Non-pigmented ciliary epithelial cell (primary cell): ENCODE results near the gene ARRDC4.

Experiments used
- DNase-seq: peaks from one replicate; pipeline ENCODE4 v3.0.0-alpha.2; 2010; ENCODE audit warnings: low read depth

The ARRDC4 gene

DNA sequence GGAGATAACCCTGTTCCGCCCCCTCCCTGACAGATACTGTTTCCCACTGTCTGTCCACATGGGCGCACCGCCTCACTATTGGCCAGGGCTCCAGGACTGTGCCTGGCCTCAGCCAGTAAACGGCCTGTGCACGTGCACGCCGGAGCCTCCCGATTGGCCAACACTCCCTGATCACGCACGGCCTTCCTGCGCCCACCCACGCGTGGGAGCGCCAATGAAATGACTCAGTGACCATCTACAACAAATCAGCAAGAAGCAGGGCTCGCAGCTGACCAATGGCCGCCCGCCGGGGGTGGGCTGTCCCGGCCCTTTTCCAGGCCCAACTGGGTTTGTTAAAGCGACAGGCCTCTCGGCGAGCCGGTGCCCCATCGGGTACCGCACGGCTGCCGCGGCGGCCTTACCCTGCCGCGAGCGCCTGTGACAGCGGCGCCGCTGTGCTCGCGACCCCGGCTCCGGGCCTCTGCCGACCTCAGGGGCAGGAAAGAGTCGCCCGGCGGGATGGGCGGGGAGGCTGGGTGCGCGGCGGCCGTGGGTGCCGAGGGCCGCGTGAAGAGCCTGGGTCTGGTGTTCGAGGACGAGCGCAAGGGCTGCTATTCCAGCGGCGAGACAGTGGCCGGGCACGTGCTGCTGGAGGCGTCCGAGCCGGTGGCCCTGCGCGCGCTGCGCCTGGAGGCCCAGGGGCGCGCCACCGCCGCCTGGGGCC is at the start of gene ARRDC4:
Gene ARRDC4 (plus strand): TSS at position 340 of the 703 bp plus-strand sequence. CDS start 159 bp downstream, at position 499.
- peak; percentile 99 for DNase-seq

DNA sequence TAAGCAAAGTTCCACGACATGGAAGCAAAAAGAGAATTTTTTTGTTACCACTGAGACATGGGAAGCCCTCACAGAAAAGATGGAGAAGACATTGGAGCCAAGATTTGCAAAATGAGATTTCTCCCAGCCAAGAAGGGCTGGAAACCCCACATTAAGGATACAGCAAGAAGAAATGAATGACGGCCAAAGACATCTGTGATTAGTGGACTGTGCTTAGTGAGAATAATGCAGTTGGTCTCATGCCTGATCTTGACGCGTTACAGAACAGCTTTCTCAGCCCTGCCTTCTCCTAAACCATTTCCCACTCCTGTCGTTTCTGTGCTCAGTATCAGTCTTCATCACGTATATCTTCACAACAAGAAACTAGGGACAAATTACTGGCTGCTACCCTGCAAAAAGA is 45.8 kb upstream of the ARRDC4 start:
- no peak for DNase-seq

GRCh38 chr15:97915261-97915660 is 45.2 kb upstream of the ARRDC4 start:
- no peak for DNase-seq

GRCh38 chr15:97921296-97921865 is 39.1 kb upstream of the ARRDC4 start:
- no peak for DNase-seq

GRCh38 chr15:97929456-97930229 is 30.9 kb upstream of the ARRDC4 start:
- DNase-seq = no peak

GRCh38 chr15:97930230-97930629 is 30.3 kb upstream of the ARRDC4 start:
- no peak for DNase-seq

- DNase-seq = no peak
These were observed 29.2 kb upstream of the ARRDC4 start for GRCh38 chr15:97931314-97931713.

DNA sequence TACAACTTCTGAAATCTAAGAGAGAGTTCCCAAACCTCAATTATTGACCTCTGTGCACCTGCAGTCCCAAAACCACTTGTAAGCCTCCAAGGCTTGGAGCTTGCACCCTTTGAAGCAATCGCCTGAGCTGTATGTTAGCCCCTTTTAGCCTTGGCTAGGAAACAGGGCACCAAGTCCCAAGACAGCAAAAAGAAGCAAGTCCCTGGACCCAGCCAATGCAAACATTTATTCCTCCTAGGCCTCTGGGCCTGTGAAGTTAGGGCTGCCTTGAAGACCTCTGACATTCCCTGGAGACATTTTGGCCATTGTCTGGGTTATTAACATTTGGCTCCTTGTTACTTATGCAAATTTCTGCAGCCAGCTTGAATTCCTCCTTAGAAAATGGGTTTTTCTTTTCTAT is 26.9 kb upstream of the ARRDC4 start:
- DNase-seq = no peak

DNA sequence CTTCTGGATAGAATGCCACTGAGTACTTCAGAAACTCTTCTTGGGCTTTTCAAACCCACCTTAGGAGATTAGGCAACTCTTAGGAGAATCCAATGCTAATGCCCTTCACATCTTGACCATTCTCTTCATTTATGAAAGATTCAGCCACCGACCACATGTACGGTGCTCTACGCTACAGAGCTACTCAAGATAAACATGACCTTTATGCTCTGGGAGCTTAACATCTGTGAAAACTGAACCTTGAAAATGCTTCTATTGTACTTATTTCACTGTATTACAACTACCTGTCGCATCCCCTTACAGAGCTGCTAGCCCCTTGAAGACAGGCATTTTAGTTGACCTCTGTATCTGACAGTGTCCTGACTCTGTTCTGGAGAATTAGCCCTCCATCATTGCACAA is 19.5 kb upstream of the ARRDC4 start:
- DNase-seq = no peak

- DNase-seq = no peak
These were observed 18.9 kb upstream of the ARRDC4 start for GRCh38 chr15:97941572-97941971.

GRCh38 chr15:97944724-97945123 is 15.8 kb upstream of the ARRDC4 start:
- no peak for DNase-seq

GRCh38 chr15:97947465-97948260 is 12.8 kb upstream of the ARRDC4 start:
- no peak for DNase-seq

GRCh38 chr15:97953254-97953653 is 7.2 kb upstream of the ARRDC4 start:
- no peak for DNase-seq

- no peak for DNase-seq
These were observed 6.8 kb upstream of the ARRDC4 start for GRCh38 chr15:97953748-97954147.

- DNase-seq = no peak
These were observed 5.5 kb upstream of the ARRDC4 start for GRCh38 chr15:97955035-97955434.

DNA sequence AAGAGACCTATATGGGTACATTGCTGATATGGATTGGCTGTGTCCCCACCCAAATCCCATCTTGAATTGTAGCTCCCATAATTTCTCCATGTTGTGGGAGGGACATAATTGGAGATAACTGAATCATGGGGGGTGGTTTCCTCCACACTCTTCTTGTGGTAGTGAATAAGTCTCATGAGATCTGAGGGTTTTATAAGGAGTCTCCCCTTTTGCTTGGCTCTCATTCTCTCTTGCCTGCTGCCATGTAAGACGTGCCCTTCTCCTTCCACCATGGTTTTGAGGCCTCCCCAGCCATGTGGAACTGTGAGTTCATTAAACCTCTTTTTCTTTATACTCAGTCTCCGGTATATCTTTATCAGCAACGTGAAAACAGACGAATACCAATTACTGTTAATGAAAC is 5.0 kb upstream of the ARRDC4 start:
- no peak for DNase-seq

GRCh38 chr15:97959724-97960363 is 659 bp upstream of the ARRDC4 start:
- DNase-seq = no peak

DNA sequence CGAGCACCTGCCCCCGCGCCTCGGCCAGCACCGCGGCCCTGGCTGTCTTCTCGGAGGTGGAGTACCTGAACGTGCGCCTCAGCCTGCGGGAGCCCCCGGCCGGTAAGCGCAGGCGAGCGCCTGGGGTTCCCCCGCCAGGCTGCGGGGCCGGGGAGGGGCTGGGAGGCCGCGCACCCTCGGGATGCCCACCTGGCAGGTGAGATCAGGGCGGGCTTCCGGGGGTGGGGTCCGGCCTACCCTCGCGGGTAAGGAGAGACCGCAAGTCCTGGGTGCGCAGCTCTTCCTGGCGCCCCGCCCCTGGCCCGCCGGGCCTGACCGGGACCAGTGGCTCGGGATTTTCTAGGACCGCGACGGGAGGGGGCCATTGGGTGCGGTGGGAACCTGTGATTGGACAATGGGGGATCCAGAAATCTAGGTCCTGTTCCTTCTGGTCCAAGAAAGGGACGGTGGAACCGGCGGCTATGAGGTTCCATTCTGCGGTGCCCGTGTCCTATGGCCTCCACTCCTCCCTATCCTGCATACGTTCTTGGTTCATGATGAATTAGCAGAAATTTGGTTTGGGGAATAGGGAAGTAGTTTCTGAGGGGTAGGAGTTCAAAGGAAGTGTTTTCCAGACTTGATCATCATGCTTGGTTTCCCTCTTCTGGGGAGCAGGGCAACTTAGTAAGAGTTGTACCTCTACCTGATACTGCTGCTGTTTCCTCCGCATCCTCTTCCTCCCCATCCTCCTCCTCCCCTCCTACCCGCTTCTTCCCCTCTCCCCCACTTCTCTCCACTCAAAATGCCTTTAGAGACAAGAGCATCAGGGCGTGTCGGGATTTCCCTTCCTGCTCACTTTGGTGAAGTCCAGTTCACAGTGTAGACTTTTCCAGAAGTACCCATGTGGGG is 808 bp downstream of the ARRDC4 start:
- DNase-seq = no peak

DNA sequence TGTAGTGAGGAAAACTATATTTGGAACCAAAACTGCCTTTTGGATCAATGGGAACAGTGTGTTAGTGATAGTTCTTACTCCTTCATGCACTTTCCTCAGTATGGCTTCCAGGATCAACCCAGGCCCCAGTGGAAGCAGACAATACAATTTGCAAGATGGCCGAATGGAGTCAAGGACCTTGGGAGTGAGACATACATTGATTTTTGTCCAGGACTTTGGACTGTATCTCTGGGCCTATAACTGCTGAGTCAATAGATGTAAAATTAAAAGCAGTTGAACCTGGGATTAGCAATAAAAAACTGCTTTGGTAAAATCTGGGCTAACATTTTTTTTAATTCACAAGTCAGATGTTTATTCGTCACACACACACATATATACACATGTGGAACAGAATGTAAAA is 1.8 kb downstream of the ARRDC4 start:
- DNase-seq = no peak

- no peak for DNase-seq
These were observed 3.3 kb downstream of the ARRDC4 start for GRCh38 chr15:97963779-97964178.

DNA sequence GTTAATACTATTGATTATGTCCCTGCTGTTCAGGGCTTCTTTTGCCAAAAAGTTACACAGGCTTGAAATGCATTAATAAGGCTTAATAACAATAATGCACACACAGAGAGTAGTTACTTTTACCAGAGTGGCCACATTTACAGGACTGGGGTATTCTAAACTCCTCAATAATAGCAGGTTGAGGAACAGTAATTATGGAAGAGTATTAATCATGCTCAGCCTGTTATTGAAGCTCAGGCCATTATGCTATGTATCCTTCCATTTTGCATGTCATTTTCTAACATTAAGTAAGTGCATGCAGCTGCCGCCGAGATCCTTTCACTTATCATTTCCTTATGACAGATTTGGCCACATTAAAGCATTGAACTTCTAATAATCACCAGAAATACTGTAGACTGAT is 5.7 kb downstream of the ARRDC4 start:
- DNase-seq = no peak
